ENCODE data around the gene GPR139. TPM values are rescaled to one million over a fixed set of nuclear protein-coding genes. Genes with fewer than 3 reads are reported as not detected.

GPR139 gene
- polyA plus RNA-seq, 1 of the 3 experiments (the other 2 are of a cell fraction), result not detected

GRCh38 chr16:20099375-20099774 is 25.7 kb upstream of the GPR139 start:
- Histone ChIP-seq H3K36me3 (replicated peaks in 1 of 2; ENCODE audit: control insufficient read depth in 1 of 2, insufficient read depth in 2 of 2, low read length in 1 of 2) (no peaks in the 10 kb centered on the region), H3F3A (replicated peaks; ENCODE audit: insufficient read depth) (no peaks in the 10 kb centered on the region), H3K4me1 (ENCODE audit: control insufficient read depth in 1 of 2, insufficient read depth in 2 of 2, low read depth in 1 of 2, low read length in 1 of 2) (no peaks in the 10 kb centered on the region), H3K9me2 (no peaks in the 10 kb centered on the region), H3K4me3 (ENCODE audit: low read depth in 2 of 2, low read length in 1 of 2) (no peak overlapping the region), H3K27me3 (ENCODE audit: insufficient read depth) (no peaks in the 10 kb centered on the region), H3K9me3 (no peaks in the 10 kb centered on the region), H3K27ac (ENCODE audit: low read depth in 2 of 2, low read length in 1 of 2) (no peak overlapping the region), H3K9ac (no peak overlapping the region), H3K4me2 (no peak overlapping the region), H3K79me2 (ENCODE audit: insufficient read depth) (no peaks in the 10 kb centered on the region), H4K20me1 (ENCODE audit: insufficient read depth) (no peaks in the 10 kb centered on the region), H2AFZ (ENCODE audit: low read depth) (no peak overlapping the region)
- TF ChIP-seq MXI1 (IDR thresholded peaks at IDR 0.05; ENCODE audit: low read depth, low read length), result no peak
- TF ChIP-seq YY1 (IDR thresholded peaks at IDR 0.05; ENCODE audit: low read depth), result no peak
- no peak for TF ChIP-seq IRF3 (IDR thresholded peaks at IDR 0.05; ENCODE audit: low read depth, low read length)
- no peak for TF ChIP-seq FOXM1 (IDR thresholded peaks at IDR 0.05; ENCODE audit: low read depth)
- TF ChIP-seq TCF12 (IDR thresholded peaks at IDR 0.05), result no peak
- TF ChIP-seq RFX5 (IDR thresholded peaks at IDR 0.05; ENCODE audit: low read length), result no peak
- no peak for TF ChIP-seq NRF1 (IDR thresholded peaks at IDR 0.05; ENCODE audit: low read depth, low read length)
- TF ChIP-seq SIN3A (IDR thresholded peaks at IDR 0.05; ENCODE audit: borderline replicate concordance, low read depth, low read length), result no peak
- TF ChIP-seq, protein P1, sequence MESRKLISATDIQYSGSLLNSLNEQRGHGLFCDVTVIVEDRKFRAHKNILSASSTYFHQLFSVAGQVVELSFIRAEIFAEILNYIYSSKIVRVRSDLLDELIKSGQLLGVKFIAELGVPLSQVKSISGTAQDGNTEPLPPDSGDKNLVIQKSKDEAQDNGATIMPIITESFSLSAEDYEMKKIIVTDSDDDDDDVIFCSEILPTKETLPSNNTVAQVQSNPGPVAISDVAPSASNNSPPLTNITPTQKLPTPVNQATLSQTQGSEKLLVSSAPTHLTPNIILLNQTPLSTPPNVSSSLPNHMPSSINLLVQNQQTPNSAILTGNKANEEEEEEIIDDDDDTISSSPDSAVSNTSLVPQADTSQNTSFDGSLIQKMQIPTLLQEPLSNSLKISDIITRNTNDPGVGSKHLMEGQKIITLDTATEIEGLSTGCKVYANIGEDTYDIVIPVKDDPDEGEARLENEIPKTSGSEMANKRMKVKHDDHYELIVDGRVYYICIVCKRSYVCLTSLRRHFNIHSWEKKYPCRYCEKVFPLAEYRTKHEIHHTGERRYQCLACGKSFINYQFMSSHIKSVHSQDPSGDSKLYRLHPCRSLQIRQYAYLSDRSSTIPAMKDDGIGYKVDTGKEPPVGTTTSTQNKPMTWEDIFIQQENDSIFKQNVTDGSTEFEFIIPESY (IDR thresholded peaks at IDR 0.05; ENCODE audit: borderline replicate concordance, low read depth), result no peak
- TF ChIP-seq FOSL2 (IDR thresholded peaks at IDR 0.05; ENCODE audit: borderline replicate concordance, low read depth), result no peak
- TF ChIP-seq RXRA (IDR thresholded peaks at IDR 0.05; ENCODE audit: borderline replicate concordance, low read depth), result no peak
- TF ChIP-seq GATA2 (CRISPR knock-in tag; IDR thresholded peaks at IDR 0.05), result no peak
- no peak for TF ChIP-seq NFIC (IDR thresholded peaks at IDR 0.05; ENCODE audit: borderline replicate concordance)
- TF ChIP-seq GABPA (IDR thresholded peaks at IDR 0.05; ENCODE audit: low read depth), result no peak
- TF ChIP-seq, protein P2, sequence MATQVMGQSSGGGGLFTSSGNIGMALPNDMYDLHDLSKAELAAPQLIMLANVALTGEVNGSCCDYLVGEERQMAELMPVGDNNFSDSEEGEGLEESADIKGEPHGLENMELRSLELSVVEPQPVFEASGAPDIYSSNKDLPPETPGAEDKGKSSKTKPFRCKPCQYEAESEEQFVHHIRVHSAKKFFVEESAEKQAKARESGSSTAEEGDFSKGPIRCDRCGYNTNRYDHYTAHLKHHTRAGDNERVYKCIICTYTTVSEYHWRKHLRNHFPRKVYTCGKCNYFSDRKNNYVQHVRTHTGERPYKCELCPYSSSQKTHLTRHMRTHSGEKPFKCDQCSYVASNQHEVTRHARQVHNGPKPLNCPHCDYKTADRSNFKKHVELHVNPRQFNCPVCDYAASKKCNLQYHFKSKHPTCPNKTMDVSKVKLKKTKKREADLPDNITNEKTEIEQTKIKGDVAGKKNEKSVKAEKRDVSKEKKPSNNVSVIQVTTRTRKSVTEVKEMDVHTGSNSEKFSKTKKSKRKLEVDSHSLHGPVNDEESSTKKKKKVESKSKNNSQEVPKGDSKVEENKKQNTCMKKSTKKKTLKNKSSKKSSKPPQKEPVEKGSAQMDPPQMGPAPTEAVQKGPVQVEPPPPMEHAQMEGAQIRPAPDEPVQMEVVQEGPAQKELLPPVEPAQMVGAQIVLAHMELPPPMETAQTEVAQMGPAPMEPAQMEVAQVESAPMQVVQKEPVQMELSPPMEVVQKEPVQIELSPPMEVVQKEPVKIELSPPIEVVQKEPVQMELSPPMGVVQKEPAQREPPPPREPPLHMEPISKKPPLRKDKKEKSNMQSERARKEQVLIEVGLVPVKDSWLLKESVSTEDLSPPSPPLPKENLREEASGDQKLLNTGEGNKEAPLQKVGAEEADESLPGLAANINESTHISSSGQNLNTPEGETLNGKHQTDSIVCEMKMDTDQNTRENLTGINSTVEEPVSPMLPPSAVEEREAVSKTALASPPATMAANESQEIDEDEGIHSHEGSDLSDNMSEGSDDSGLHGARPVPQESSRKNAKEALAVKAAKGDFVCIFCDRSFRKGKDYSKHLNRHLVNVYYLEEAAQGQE (IDR thresholded peaks at IDR 0.05; ENCODE audit: low read depth, low read length), result no peak
- no peak for TF ChIP-seq JUND (IDR thresholded peaks at IDR 0.05)
- TF ChIP-seq PBX3 (IDR thresholded peaks at IDR 0.05), result no peak
- TF ChIP-seq EZH2phosphoT487 (IDR thresholded peaks at IDR 0.05; ENCODE audit: borderline replicate concordance, low read depth), result no peak
- TF ChIP-seq RAD21 (IDR thresholded peaks at IDR 0.05; ENCODE audit: low read length), result no peak
- no peak for TF ChIP-seq EP300 (IDR thresholded peaks at IDR 0.05; ENCODE audit: borderline replicate concordance in 1 of 2, low read depth in 1 of 2, low read length in 1 of 2)
- CTCF ChIA-PET, result no interaction called here
- 10% methylated on average over 4 of the region's 4 CpGs for WGBS (ENCODE audit: low lambda C conversion rate)
- no peak for DNase-seq
- POLR2A ChIA-PET, result no interaction called here
